T follicular helper cell (primary cell): ENCODE data around the gene MGST2.

Experiments used
- DNase-seq: peaks from one replicate; pipeline ENCODE4 v3.0.0-alpha.2; 2020; ENCODE audit warnings: low read depth

Gene MGST2

DNA sequence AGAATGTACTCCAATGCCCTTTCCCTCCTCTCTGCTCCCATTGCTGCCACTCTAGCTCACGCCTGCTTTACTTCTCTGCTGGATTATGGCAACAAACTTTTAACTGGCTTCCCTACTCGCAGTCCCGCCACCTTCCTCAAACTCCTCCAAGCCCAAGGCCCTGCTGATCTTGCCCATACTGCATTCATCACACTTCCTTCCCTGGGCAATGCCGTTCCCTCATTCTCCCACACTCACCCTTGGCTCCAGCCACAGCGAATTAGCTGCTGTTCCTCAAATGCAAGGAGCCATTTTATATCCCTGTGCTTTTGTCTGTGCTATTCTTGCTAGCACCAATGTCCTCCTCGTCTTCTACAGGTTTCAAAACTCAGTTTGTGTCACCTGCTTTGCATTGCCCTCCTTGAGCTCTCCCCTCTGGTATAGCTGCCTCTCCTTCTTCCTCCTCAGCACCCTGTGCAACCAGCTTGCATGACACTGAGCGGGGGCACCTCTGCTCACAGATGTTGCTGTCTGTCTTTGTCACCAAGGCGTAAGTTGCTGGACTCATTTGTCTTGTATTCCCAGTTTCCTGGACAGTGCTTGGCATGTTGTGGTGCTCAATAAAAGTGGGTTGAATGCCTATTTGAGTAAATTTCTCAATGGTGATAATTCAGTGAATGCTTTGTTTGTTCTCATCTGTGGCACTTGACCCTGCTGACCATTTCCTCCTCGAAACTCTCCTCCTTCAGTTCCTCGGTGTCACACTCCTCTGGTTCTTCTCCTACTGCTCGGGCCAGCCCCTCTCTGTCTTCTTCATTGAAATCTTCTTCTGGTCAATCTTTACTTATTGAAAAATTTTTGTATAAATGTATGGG lies 22.4 kb upstream of the MGST2 start:
- DNase-seq, result no peak

DNA sequence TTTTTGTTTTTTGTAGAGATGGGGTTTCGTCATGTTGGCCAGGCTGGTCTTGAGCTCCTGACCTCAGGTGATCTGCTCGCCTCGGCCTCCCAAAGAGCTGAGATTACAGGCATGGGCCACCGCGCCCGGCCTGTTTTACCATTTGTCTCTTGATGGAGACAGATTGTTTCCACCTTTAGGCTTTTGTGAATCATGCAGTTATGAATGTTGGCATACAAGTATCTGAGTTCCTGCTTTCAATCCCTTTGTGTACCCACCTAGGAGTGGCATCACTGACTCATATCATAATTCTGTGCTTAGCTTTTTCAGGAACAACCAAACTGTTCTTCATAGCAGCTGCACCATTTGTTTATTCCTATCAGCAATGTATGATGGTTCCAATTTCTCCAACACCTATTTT lies 20.2 kb upstream of the MGST2 start:
- DNase-seq, result no peak

GRCh38 chr4:139647184-139647583 lies 18.4 kb upstream of the MGST2 start:
- DNase-seq, result no peak

DNA sequence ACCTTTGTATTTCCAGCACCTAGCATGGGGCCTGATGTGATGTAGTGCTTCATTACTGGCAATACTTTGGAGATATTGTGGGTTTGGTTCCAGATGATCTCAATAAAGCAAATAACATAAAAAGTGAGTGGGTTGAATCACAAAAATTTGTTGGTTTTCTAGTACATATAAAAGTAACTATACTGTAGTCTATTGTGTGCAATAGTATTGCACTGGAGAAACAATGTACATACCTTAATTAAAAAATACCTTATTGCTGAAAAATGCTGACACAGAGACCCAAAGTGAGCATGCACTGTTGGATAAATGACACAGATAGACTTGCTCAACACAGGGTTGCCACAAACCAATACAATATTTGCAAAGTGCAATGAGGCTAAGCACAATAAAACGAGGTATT lies 17.7 kb upstream of the MGST2 start:
- no peak for DNase-seq

DNA sequence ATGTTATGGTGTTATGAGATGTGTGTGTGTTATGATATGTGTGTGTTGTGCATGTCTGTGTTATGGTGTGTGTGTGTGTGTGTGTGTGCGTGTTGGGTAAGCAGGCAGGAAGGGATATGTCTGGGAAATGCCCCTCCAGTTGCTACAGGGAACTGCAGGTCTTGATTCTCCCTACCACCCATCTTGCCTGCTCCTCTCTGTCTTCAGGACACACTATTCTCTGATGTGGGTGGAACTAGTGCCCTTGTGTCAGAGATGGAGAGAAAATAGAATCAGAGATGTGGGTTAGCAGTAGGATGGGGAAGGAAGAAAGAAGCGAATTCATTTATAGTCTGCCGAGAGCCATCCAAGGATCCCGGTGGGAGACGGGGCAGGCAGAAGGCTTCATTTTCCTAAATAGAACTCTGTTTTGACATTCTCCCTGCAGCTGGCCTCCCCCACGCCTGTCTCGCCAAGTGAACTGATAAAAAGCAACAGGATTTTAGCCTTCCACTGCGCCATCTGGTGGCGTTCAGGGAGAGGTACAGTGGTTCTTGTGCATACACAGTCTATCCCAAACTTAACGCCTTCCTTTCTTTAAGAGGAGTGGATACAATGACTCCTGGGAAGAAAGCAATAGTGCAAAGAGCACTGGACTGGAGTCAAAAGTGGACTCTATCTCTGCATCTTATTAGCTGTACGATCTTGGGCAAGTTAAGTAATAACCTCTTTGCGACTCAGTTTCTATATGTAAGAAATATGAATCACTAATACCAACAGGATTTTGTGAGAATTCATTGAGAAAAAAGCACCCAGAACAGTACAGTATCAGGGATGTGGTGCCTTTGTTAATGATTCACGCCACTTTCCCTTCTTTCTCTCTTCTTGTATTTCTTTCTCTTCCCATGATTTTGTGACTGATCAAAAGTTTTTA lies 14.1 kb upstream of the MGST2 start:
- peak; percentile 34 for DNase-seq

DNA sequence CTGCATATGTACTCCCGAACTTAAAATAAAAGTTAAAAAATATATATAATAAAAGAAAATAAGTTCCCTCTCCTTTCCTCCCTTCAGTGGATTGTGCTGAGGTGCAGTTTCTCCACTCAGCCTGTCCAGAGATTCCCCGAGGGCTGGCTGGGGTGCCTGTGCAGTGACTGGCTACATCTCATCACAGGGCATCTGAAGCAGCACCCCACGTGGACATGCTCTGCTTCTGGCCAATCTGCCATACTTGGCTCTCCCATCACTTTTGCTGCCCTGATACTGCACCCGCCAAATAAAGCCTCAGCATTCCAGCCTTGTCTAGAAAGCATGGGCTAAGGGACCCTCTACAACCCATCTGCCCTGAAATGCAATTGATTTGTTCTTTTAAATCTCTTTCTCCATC lies 11.1 kb upstream of the MGST2 start:
- DNase-seq, result no peak

DNA sequence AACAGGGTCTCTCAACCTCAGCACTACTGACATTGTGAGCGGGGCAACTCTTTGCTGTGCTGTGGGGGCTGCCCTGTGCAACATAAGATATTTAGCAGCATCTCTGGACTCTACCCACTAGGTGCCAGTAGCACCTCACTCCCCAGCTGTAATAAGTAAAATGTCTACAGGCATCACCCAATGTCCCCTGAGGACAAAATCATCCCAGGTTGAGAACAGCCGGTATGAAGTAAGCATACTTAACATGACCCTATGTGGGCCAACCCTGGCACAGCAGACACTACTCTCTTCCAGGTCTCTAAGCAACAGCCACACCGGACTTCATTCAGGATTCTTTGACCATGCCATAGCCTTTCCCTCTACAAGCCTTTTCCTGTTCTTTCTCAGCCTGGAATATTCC lies 10.5 kb upstream of the MGST2 start:
- DNase-seq, result no peak

GRCh38 chr4:139656614-139657486 lies 8.8 kb upstream of the MGST2 start:
- peak; percentile 18 for DNase-seq

DNA sequence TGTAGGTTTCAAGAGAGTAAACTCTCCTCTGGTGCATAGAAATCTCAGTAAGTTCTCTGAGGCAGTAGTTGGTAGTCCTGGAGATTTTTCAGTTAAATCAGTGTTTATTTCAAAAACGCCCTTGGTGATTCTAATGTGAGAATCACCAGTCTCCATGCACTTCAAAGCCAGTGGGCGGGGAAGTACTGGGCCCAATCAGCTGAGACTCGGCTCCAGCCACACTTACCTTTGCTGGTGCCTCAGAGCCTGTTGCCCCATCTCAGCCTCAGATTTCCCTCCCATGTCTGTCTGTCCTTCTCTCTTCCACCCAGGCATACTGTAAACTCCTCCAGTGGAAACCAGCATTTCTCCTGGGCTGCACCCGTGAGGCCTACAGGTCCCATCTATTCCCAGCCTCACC lies 7.4 kb upstream of the MGST2 start:
- DNase-seq, result no peak

GRCh38 chr4:139658586-139659382 lies 6.8 kb upstream of the MGST2 start:
- no peak for DNase-seq

DNA sequence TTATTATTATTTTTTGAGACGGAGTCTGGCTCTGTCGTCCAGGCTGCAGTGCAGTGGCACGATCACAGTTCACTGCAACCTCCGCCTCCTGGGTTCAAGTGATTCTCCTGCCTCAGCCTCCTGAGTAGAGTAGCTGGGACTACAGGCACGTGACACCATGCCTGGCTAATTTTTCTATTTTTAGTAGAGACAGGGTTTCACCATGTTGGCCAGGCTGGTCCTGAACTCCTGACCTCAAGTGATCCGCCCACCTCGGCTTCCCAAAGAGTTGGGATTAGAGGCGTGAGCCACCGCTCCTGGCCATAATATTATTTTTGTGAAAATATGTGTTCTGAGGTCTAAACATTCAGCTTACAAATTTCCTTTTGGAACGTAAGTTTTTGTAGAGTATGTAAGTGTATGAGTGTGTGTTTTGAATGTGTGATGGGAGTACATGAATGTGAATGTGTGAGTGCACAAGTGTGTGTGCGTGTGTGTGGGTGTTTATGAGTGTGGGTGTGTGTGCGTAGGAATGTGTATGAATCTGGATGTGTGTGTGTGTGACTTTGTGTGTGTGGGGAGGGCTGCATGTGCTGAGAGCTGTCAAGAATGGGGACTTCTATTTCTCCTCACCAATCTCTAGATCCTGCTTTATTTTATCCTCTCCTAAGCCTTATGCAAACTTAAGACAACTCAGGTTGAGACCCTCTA lies 5.7 kb upstream of the MGST2 start:
- DNase-seq, result no peak

- no peak for DNase-seq
These were observed 5.0 kb upstream of the MGST2 start for GRCh38 chr4:139660568-139661043.

DNA sequence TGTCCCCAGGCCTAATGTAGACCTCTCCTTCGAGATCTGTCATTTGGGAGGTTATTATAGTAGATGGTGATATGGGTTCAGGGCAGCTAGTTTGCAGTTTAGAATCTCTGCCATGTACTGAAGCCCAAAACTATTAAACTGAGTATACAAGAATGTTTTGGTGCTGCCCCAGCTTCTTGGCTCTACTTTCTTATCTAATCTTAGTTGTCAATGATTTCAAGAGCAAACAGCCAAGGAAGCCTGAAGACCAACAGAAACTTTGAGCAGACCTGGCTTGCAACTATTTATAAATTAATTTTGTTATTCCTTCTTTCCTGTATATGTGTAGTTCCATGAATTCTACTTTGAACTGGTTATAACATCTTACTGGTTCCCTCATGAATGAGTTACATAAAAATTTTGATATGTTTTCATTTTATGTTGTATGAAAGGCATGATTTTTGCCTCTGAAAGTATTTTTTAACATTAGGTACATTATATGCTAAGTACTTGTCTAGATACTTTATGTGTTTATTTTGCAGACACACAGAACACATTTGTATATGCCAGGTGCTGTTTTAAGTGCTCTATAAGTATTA lies 2.0 kb upstream of the MGST2 start:
- no peak for DNase-seq

- no peak for DNase-seq
These were observed 1.2 kb upstream of the MGST2 start for GRCh38 chr4:139664442-139664841.

- no peak for DNase-seq
These were observed 435 bp upstream of the MGST2 start for GRCh38 chr4:139665079-139665689.

GRCh38 chr4:139666735-139667281 lies 1.2 kb downstream of the MGST2 start:
- DNase-seq, result no peak

GRCh38 chr4:139668036-139668435 lies 2.4 kb downstream of the MGST2 start:
- no peak for DNase-seq

DNA sequence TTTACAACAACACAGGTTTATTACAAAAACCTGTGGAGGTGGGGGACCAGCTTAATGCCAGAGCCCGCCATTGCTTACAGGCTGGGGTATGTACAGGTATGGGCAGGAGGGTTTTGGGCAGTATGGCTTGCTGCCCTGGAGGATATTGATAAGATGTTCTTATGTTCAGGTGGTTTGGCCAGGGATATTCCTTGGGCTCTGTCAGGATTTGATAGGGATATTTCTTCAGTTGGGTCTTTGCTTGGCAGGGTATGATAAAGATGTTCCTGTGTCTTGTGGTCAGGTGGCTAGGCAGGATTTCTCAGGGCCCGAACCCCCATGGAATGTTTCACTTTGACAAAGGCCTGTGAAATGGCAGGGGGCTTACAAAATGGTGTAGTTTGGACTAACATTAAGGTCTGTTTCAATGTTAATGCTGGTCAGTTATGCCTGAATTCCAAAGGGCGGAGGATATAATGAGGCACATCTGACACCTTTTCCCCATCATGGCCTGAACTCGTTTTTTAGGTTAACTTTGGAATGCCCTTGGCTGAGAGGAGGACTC lies 3.1 kb downstream of the MGST2 start:
- no peak for DNase-seq

GRCh38 chr4:139669335-139669734 lies 3.7 kb downstream of the MGST2 start:
- no peak for DNase-seq
